ENCODE data around the gene PPIA. TPM values are rescaled to one million over a fixed set of nuclear protein-coding genes. Genes with fewer than 3 reads are reported as not detected.

PPIA gene
- total and polyA plus RNA-seq, 2 donors (not counting 1 experiment from before 2014, with no cell fraction given), result 807 to 1,498 TPM

DNA sequence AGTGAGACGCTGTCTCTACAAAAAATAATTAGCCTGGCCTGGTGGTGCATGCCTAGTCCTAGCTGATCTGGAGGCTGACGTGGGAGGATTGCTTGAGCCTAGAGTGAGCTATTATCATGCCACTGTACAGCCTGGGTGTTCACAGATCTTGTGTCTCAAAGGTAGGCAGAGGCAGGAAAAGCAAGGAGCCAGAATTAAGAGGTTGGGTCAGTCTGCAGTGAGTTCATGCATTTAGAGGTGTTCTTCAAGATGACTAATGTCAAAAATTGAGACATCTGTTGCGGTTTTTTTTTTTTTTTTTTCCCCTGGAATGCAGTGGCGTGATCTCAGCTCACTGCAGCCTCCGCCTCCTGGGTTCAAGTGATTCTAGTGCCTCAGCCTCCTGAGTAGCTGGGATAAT, 5.4 kb downstream of the PPIA start:
- no peaks in the 10 kb centered on the region for H3K9me3 ChIP-seq (ENCODE audit: control extremely low read depth in 1 of 3, control insufficient read depth in 2 of 3, insufficient read depth in 1 of 3, low read length in 2 of 3)
- H3K4me2 ChIP-seq (replicated peaks; ENCODE audit: low read depth, low read length, poor library complexity, severe bottlenecking), result no peak overlapping the region
- peaks cover 32% of the 10 kb centered on the region for H3K79me2 ChIP-seq (ENCODE audit: control insufficient read depth, insufficient read depth, low read length)
- ChIA-PET POLR2A (interaction anchor here (0.6 to 0.7 kb wide), 2 partner anchors 51 to 88 kb away, joined by 3 to 7 read pairs; no protein-coding TSS in a partner anchor), CTCF (interaction anchor here (0.7 kb wide), 1 partner anchor 24 kb away, joined by 4 read pairs; no protein-coding TSS in a partner anchor)
- ATAC-seq (ENCODE audit: low read depth), result no peak
- no peak overlapping the region for H3K4me3 ChIP-seq (ENCODE audit: control extremely low read depth in 1 of 5, extremely low read depth in 1 of 5, insufficient read depth in 1 of 5, low read depth in 2 of 5, low read length in 4 of 5)
- TF ChIP-seq EZH2 (IDR thresholded peaks at IDR 0.05; ENCODE audit: borderline replicate concordance, insufficient read depth, low read depth, low read length, poor library complexity, severe bottlenecking), result no peak
- no peak for TF ChIP-seq CTCF (IDR thresholded peaks at IDR 0.05)
- DNase-seq, result no peak
- H3K9ac ChIP-seq (ENCODE audit: low read length), result no peak overlapping the region
- H3K4me1 ChIP-seq (ENCODE audit: control insufficient read depth in 2 of 2, insufficient read depth in 2 of 2, low read length in 2 of 2), result peaks cover 15 to 18% of the 10 kb centered on the region in 2 donors
- H3K4me1 Mint-ChIP-seq, result peaks cover 30% of the 10 kb centered on the region
- no peaks in the 10 kb centered on the region for H3K27me3 Mint-ChIP-seq
- no peak overlapping the region for H2AFZ ChIP-seq (ENCODE audit: insufficient read depth, low read depth, low read length, poor library complexity, severe bottlenecking)
- intact Hi-C loops (cut with micrococcal nuclease), result no loop called here
- no peak overlapping the region for H3K4me3 Mint-ChIP-seq
- H3K27me3 ChIP-seq (replicated peaks in 1 of 4; ENCODE audit: control extremely low read depth in 1 of 4, control insufficient read depth in 3 of 4, insufficient read depth in 4 of 4, low read length in 3 of 4), result no peaks in the 10 kb centered on the region
- 86% methylated on average over 5 of the region's 5 CpGs for WGBS (ENCODE audit: insufficient coverage)
- peaks cover 49% of the 10 kb centered on the region for H4K20me1 ChIP-seq (ENCODE audit: control insufficient read depth, insufficient read depth, low read length, poor library complexity, severe bottlenecking)
- peaks cover 15 to 57% of the 10 kb centered on the region in 2 experiments for H3K36me3 ChIP-seq (replicated peaks in 1 of 2; ENCODE audit: control extremely low read depth in 1 of 2, control insufficient read depth in 1 of 2, extremely low read depth in 1 of 2, insufficient read depth in 2 of 2, low read length in 1 of 2)
- no peak overlapping the region for H3K27ac ChIP-seq (ENCODE audit: low read length in 2 of 2)
- no peaks in the 10 kb centered on the region for H3K9me3 Mint-ChIP-seq (ENCODE audit: insufficient read depth)
- H3K27ac Mint-ChIP-seq, result no peak overlapping the region

- H3K27me3 Mint-ChIP-seq, result no peaks in the 10 kb centered on the region
- no peaks in the 10 kb centered on the region for H3K9me3 Mint-ChIP-seq (ENCODE audit: insufficient read depth)
- peaks cover 25% of the 10 kb centered on the region for H3K79me2 ChIP-seq (ENCODE audit: control insufficient read depth, insufficient read depth, low read length)
- H3K4me3 Mint-ChIP-seq, result no peak overlapping the region
- no peak overlapping the region for H3K27ac ChIP-seq (ENCODE audit: low read length in 2 of 2)
- peaks cover 15 to 18% of the 10 kb centered on the region in 2 donors for H3K4me1 ChIP-seq (ENCODE audit: control insufficient read depth in 2 of 2, insufficient read depth in 2 of 2, low read length in 2 of 2)
- peaks cover 25% of the 10 kb centered on the region for H3K4me1 Mint-ChIP-seq
- ATAC-seq (ENCODE audit: low read depth), result no peak
- ChIA-PET POLR2A (interaction anchor here (0.6 to 0.7 kb wide), 2 partner anchors 52 to 87 kb away, joined by 3 to 7 read pairs; no protein-coding TSS in a partner anchor), CTCF (interaction anchor here (0.7 kb wide), 1 partner anchor 23 kb away, joined by 4 read pairs; no protein-coding TSS in a partner anchor)
- peaks cover 49% of the 10 kb centered on the region for H4K20me1 ChIP-seq (ENCODE audit: control insufficient read depth, insufficient read depth, low read length, poor library complexity, severe bottlenecking)
- no peak for TF ChIP-seq EZH2 (IDR thresholded peaks at IDR 0.05; ENCODE audit: borderline replicate concordance, insufficient read depth, low read depth, low read length, poor library complexity, severe bottlenecking)
- no peak for TF ChIP-seq CTCF (IDR thresholded peaks at IDR 0.05)
- no peak overlapping the region for H3K4me3 ChIP-seq (ENCODE audit: control extremely low read depth in 1 of 5, extremely low read depth in 1 of 5, insufficient read depth in 1 of 5, low read depth in 2 of 5, low read length in 4 of 5)
- no peak overlapping the region for H3K27ac Mint-ChIP-seq
- intact Hi-C loops (cut with micrococcal nuclease), result no loop called here
- no peaks in the 10 kb centered on the region for H3K27me3 ChIP-seq (replicated peaks in 1 of 4; ENCODE audit: control extremely low read depth in 1 of 4, control insufficient read depth in 3 of 4, insufficient read depth in 4 of 4, low read length in 3 of 4)
- WGBS (ENCODE audit: insufficient coverage), result 100% methylated on average over 2 of the region's 5 CpGs
- no peaks in the 10 kb centered on the region for H3K9me3 ChIP-seq (ENCODE audit: control extremely low read depth in 1 of 3, control insufficient read depth in 2 of 3, insufficient read depth in 1 of 3, low read length in 2 of 3)
- no peak overlapping the region for H2AFZ ChIP-seq (ENCODE audit: insufficient read depth, low read depth, low read length, poor library complexity, severe bottlenecking)
- H3K36me3 ChIP-seq (replicated peaks in 1 of 2; ENCODE audit: control extremely low read depth in 1 of 2, control insufficient read depth in 1 of 2, extremely low read depth in 1 of 2, insufficient read depth in 2 of 2, low read length in 1 of 2), result peaks cover 15 to 57% of the 10 kb centered on the region in 2 experiments
- DNase-seq, result no peak
- no peak overlapping the region for H3K4me2 ChIP-seq (replicated peaks; ENCODE audit: low read depth, low read length, poor library complexity, severe bottlenecking)
- H3K9ac ChIP-seq (ENCODE audit: low read length), result no peak overlapping the region
Observed at GRCh38 chr7:44802418-44803025, 6.0 kb downstream of the PPIA start.

Measured in B cell (primary cell).